Mesenchymal stem cell (in vitro differentiated cells and primary cell): ENCODE measurements around the gene BCKDHA.

Source experiments
- DNase-seq: peaks from one replicate; pipeline ENCODE4 v3.0.0-alpha.2; 2013
- H2AFZ ChIP-seq: one replicate; pipeline ENCODE4 v1.6.1; 2013; ENCODE audit warnings: low read depth, mild to moderate bottlenecking, control low read depth, inconsistent platforms, low read length, moderate library complexity
- H2AK5ac ChIP-seq: 2 replicates; pipeline ENCODE4 v1.6.1; 2013; ENCODE audit warnings: low read length, moderate library complexity, mild to moderate bottlenecking, inconsistent platforms; ENCODE audit not compliant: severe bottlenecking
- H2BK120ac ChIP-seq: one replicate; pipeline ENCODE4 v1.6.1; 2013; ENCODE audit warnings: low read depth, mild to moderate bottlenecking, inconsistent platforms, low read length, moderate library complexity
- H2BK12ac ChIP-seq, 2 experiments: one replicate each; pipeline ENCODE4 v1.6.1; 2013; ENCODE audit warnings: inconsistent platforms in 2 of 2, low read length in 2 of 2, mild to moderate bottlenecking in 2 of 2, moderate library complexity in 2 of 2, control low read depth in 1 of 2
- H2BK15ac ChIP-seq: one replicate; pipeline ENCODE4 v1.6.1; 2013; ENCODE audit warnings: mild to moderate bottlenecking, low read depth, inconsistent platforms; ENCODE audit not compliant: poor library complexity, severe bottlenecking
- H2BK5ac ChIP-seq: 2 replicates; pipeline ENCODE4 v1.6.1; 2013; ENCODE audit warnings: low read depth, mild to moderate bottlenecking, low read length, control low read depth, inconsistent platforms; ENCODE audit not compliant: poor library complexity, severe bottlenecking
- H3K14ac ChIP-seq, 2 experiments: one replicate each; pipeline ENCODE4 v1.6.1; 2013; ENCODE audit warnings: inconsistent platforms in 2 of 2, low read length in 2 of 2, control low read depth in 1 of 2, mild to moderate bottlenecking in 1 of 2, moderate library complexity in 1 of 2
- H3K18ac ChIP-seq, 2 experiments: one replicate each; pipeline ENCODE4 v1.6.1; 2013; ENCODE audit warnings: inconsistent platforms in 2 of 2, low read length in 2 of 2, control low read depth in 1 of 2, low read depth in 1 of 2, mild to moderate bottlenecking in 1 of 2
- H3K23ac ChIP-seq, 2 experiments: one replicate each; pipeline ENCODE4 v1.6.1; 2013; ENCODE audit warnings: inconsistent platforms in 2 of 2, low read length in 2 of 2, mild to moderate bottlenecking in 2 of 2, moderate library complexity in 2 of 2, control low read depth in 1 of 2
- H3K27ac ChIP-seq: 2 replicates; pipeline ENCODE4 v1.5.1; 2013; ENCODE audit warnings: mild to moderate bottlenecking, moderate library complexity, low read length, control low read depth, inconsistent platforms; ENCODE audit not compliant: poor library complexity, severe bottlenecking
- H3K27me3 ChIP-seq, 2 experiments: 2 replicates each; pipeline versions ENCODE4 v1.6.1 to v1.7.0; 2013; ENCODE audit warnings: low read length in 2 of 2, mild to moderate bottlenecking in 2 of 2, moderate library complexity in 2 of 2, control low read depth in 1 of 2, inconsistent platforms in 1 of 2; ENCODE audit not compliant: control insufficient read depth in 1 of 2, insufficient read depth in 1 of 2
- H3K36me3 ChIP-seq, 2 experiments: 2 replicates each; pipeline versions ENCODE4 v1.6.1 to v1.7.0; 2013; ENCODE audit warnings: low read length in 2 of 2, control low read depth in 1 of 2, inconsistent platforms in 1 of 2, low read depth in 1 of 2, mild to moderate bottlenecking in 1 of 2; ENCODE audit not compliant: insufficient read depth in 2 of 2, control insufficient read depth in 1 of 2
- H3K4ac ChIP-seq, 2 experiments: one replicate each; pipeline ENCODE4 v1.6.1; 2013; ENCODE audit warnings: inconsistent platforms in 2 of 2, low read length in 2 of 2, mild to moderate bottlenecking in 2 of 2, moderate library complexity in 2 of 2, control low read depth in 1 of 2, low read depth in 1 of 2
- H3K4me1 ChIP-seq: 2 replicates; pipeline ENCODE4 v1.6.1; 2013; ENCODE audit warnings: low read depth, low read length, control low read depth; ENCODE audit not compliant: control insufficient read depth, insufficient read depth
- H3K4me2 ChIP-seq: 2 replicates; pipeline ENCODE4 v1.6.1; 2013; ENCODE audit warnings: low read length, mild to moderate bottlenecking, inconsistent platforms; ENCODE audit not compliant: poor library complexity, severe bottlenecking
- H3K4me3 ChIP-seq, 2 experiments: 2 replicates each; pipeline versions ENCODE4 v1.5.1 to v1.7.0; 2013; ENCODE audit warnings: low read length in 2 of 2, mild to moderate bottlenecking in 2 of 2, control low read depth in 1 of 2, low read depth in 1 of 2; ENCODE audit not compliant: insufficient read depth in 1 of 2
- H3K79me1 ChIP-seq: replicated peaks from 2 replicates; pipeline ENCODE4 v1.6.1; 2013; ENCODE audit warnings: mild to moderate bottlenecking, control low read depth, low read length, inconsistent platforms; ENCODE audit not compliant: poor library complexity, severe bottlenecking
- H3K9ac ChIP-seq: 2 replicates; pipeline ENCODE4 v1.7.0; 2013; ENCODE audit warnings: mild to moderate bottlenecking, low read length, moderate library complexity
- H3K9me3 ChIP-seq: 2 replicates; pipeline ENCODE4 v1.7.0; 2013; ENCODE audit warnings: mild to moderate bottlenecking, low read length; ENCODE audit not compliant: control insufficient read depth
- H4K8ac ChIP-seq: one replicate; pipeline ENCODE4 v1.6.1; 2013; ENCODE audit warnings: inconsistent platforms, mild to moderate bottlenecking, low read length, moderate library complexity
- H4K91ac ChIP-seq: one replicate; pipeline ENCODE4 v1.6.1; 2013; ENCODE audit warnings: mild to moderate bottlenecking, low read length, inconsistent platforms
- WGBS: methylation state at CpG from one replicate; pipeline ENCODE4 v1.1.7; 2013; ENCODE audit warnings: mixed read lengths; 5-methylcytosine and 5-hydroxymethylcytosine counted together

The BCKDHA gene

DNA sequence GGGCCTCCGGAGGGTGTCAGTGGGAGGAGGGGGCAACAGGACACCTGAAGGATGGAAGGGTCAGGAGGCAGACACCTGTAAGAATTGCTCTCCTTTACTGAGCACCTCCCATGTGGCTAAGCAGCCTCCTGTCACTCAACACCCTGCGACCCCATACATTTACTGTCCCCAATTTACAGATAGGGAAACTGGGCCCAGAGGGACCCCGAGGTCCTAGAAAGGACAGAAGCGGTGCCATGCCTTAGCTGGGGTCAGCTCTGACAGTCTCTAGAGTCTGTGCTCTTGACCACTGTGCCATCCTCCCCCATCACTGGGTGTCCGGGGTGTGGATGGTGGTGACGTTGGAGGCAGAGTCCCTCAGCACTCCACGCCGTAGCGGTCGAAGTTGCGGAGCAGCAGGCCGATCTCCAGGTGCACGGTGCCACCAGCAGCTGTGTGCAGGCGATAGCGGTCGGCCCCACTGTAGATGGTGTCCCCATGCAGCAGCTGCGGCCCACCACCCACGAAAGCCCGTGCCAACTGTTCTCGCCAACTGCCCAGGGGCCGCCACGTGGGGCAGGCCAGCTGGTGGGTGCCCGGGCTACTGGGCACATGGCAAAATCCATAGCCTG lies 43.2 kb upstream of the BCKDHA start:
- H3K27me3 ChIP-seq: no peaks in the 10 kb centered on the region
- H3K4me1 ChIP-seq: peaks cover 10% of the 10 kb centered on the region
- H3K4me3 ChIP-seq: peak overlapping the region; percentile 10 to 63
- H3K4me2 ChIP-seq: peak overlapping the region; percentile 34
- peak overlapping the region in 1 of 2 experiments; percentile 75 for H2BK12ac ChIP-seq
- no peak overlapping the region for H4K8ac ChIP-seq
- H3K79me1 ChIP-seq: peaks cover 6% of the 10 kb centered on the region
- no peak overlapping the region for H2AFZ ChIP-seq
- H3K18ac ChIP-seq: peak overlapping the region in 1 of 2 experiments; percentile 54
- WGBS: 96% methylated on average over 21 of the region's 23 CpGs
- H3K23ac ChIP-seq: peak overlapping the region in 1 of 2 experiments; percentile 81
- peak overlapping the region; percentile 3 for H4K91ac ChIP-seq
- peak overlapping the region in 1 of 2 experiments; percentile 55 for H3K4ac ChIP-seq
- H2AK5ac ChIP-seq: no peak overlapping the region
- H2BK5ac ChIP-seq: no peak overlapping the region
- no peak for DNase-seq
- H3K9me3 ChIP-seq: no peaks in the 10 kb centered on the region
- H3K14ac ChIP-seq: peak overlapping the region in 1 of 2 experiments; percentile 73
- no peak overlapping the region for H2BK15ac ChIP-seq
- peak overlapping the region; percentile 70 for H3K9ac ChIP-seq
- no peak overlapping the region for H3K27ac ChIP-seq
- H2BK120ac ChIP-seq: no peak overlapping the region
- peaks cover 0 to 11% of the 10 kb centered on the region in 2 experiments for H3K36me3 ChIP-seq

DNA sequence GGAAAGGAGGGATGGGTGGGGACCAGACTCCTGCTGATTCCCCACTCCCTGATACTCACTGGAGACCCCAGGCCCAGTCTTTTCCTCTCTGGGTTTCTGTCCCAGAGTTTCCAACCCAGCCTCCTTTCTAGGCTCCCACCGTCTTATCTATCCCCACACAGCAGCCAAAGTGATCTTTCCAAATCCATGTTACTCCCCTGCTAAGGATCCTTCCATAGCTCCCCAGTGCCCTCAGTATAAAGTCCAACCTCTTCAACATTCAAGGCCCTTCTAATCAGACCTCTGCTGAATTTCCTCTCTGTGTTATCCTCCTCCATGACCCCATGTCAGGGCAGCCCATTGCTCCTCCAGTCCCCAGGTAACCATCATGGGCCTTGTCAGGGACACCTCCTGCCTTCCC lies 42.6 kb upstream of the BCKDHA start:
- peaks cover 0 to 11% of the 10 kb centered on the region in 2 experiments for H3K36me3 ChIP-seq
- no peak overlapping the region for H3K4me3 ChIP-seq
- peaks cover 8% of the 10 kb centered on the region for H3K79me1 ChIP-seq
- H3K4me1 ChIP-seq: peaks cover 8% of the 10 kb centered on the region
- H4K8ac ChIP-seq: no peak overlapping the region
- no peaks in the 10 kb centered on the region for H3K9me3 ChIP-seq
- H3K9ac ChIP-seq: no peak overlapping the region
- no peak overlapping the region for H2AK5ac ChIP-seq
- no peak overlapping the region for H3K27ac ChIP-seq
- H3K18ac ChIP-seq: no peak overlapping the region
- H3K4me2 ChIP-seq: no peak overlapping the region
- H3K14ac ChIP-seq: no peak overlapping the region
- H4K91ac ChIP-seq: no peak overlapping the region
- DNase-seq: no peak
- no peaks in the 10 kb centered on the region for H3K27me3 ChIP-seq
- H3K4ac ChIP-seq: no peak overlapping the region
- no peak overlapping the region for H2BK5ac ChIP-seq
- no peak overlapping the region for H2BK120ac ChIP-seq
- WGBS: 93% methylated on average over 1 of the region's 1 CpG
- no peak overlapping the region for H2BK15ac ChIP-seq
- no peak overlapping the region for H2AFZ ChIP-seq
- no peak overlapping the region for H3K23ac ChIP-seq
- H2BK12ac ChIP-seq: no peak overlapping the region

DNA sequence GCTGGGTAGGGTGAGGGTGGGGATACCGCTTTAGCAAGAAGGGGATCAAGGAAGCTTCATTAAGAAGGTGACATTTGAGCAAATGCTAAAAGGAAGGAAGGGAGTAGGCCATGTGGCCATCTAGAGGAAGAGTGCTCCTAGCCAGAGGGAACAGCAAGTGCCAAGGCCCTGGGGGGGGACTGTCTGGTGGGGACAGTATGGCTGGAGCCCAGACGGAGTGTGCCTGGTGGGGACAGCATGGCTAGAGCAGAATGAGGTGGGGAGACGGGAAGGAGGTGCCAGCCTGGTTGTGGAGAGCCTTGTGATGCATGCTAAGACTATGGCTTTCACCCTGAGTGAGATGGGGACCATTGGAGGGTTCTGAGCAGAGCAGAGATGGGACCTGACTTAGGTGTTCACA lies 41.8 kb upstream of the BCKDHA start:
- Histone ChIP-seq H4K8ac (no peak overlapping the region), H3K4me3 (no peak overlapping the region), H2AFZ (no peak overlapping the region), H3K14ac (no peak overlapping the region), H2BK15ac (no peak overlapping the region), H2BK5ac (no peak overlapping the region), H3K18ac (no peak overlapping the region), H4K91ac (no peak overlapping the region), H2BK12ac (no peak overlapping the region), H3K4me2 (no peak overlapping the region), H3K27ac (no peak overlapping the region), H3K23ac (no peak overlapping the region), H3K36me3 (peaks cover 0 to 11% of the 10 kb centered on the region in 2 experiments), H3K4me1 (peaks cover 4% of the 10 kb centered on the region), H3K27me3 (no peaks in the 10 kb centered on the region), H3K9me3 (no peaks in the 10 kb centered on the region), H2AK5ac (no peak overlapping the region), H3K79me1 (peaks cover 9% of the 10 kb centered on the region), H2BK120ac (no peak overlapping the region), H3K4ac (no peak overlapping the region), H3K9ac (no peak overlapping the region)
- 96% methylated on average over 3 of the region's 3 CpGs for WGBS
- no peak for DNase-seq

DNA sequence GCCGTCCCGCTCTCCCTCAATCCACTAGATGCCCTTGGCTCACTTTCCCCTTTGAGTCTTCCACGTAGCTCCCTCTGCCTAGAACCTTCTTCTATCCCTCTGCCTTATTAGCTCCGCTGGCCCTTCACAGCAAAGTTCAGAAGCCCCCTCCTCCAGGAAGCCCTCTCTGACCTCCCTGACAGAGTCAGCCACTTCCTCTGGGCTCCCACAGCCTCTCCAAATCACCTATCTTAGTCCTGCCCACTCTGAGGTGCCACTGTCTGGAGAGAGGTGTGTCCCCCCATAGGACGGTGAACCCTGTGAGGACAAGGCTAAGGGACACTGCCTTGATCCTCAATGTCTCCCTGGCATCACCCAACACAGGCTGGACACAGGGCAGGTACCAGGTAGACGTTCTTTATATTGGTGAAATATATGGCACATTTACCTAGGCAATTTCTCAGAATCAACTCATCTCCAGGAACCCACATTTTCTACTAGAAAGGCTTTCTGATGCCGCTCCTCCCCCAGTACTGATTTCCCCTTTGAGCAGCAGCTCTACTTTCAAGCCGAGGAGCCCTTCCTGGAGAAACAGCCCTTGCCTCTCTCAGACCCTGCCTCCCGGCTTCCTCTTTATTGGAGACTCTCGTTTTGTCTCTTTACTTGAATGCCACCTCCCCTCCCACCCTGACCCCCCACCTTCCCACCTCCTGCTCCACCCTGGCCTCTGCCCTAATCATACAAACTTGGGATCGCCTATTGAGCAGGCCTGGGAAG lies 40.5 kb upstream of the BCKDHA start:
- H3K27ac ChIP-seq: no peak overlapping the region
- H2BK15ac ChIP-seq: no peak overlapping the region
- H3K36me3 ChIP-seq: peaks cover 0 to 11% of the 10 kb centered on the region in 2 experiments
- no peak overlapping the region for H4K8ac ChIP-seq
- no peak overlapping the region for H2AK5ac ChIP-seq
- no peak for DNase-seq
- no peak overlapping the region for H2AFZ ChIP-seq
- no peak overlapping the region for H2BK120ac ChIP-seq
- H3K4me2 ChIP-seq: no peak overlapping the region
- H3K14ac ChIP-seq: no peak overlapping the region
- H3K79me1 ChIP-seq: peaks cover 9% of the 10 kb centered on the region
- no peak overlapping the region for H3K23ac ChIP-seq
- H3K18ac ChIP-seq: no peak overlapping the region
- peaks cover 3% of the 10 kb centered on the region for H3K4me1 ChIP-seq
- H3K4ac ChIP-seq: no peak overlapping the region
- H3K9me3 ChIP-seq: no peaks in the 10 kb centered on the region
- H2BK5ac ChIP-seq: no peak overlapping the region
- H3K4me3 ChIP-seq: no peak overlapping the region
- H2BK12ac ChIP-seq: no peak overlapping the region
- no peak overlapping the region for H3K9ac ChIP-seq
- H4K91ac ChIP-seq: no peak overlapping the region
- 87% methylated on average over 11 of the region's 11 CpGs for WGBS
- no peaks in the 10 kb centered on the region for H3K27me3 ChIP-seq
